Measurements from ENCODE around the gene OR9Q1.
A peak's percentile ranks its signal among the peaks of the same experiment; 100 is the strongest.

Gene OR9Q1

GRCh38 chr11:58164990-58165389 is 141.3 kb downstream of the OR9Q1 start:
- Histone ChIP-seq H3K14ac (ENCODE audit: low read length) (no peak overlapping the region), H3K79me2 (ENCODE audit: control insufficient read depth, insufficient read depth, low read length, poor library complexity) (no peaks in the 10 kb centered on the region), H3K9ac (ENCODE audit: low read length) (no peak overlapping the region), H3K9me3 (ENCODE audit: insufficient read depth, low read depth, low read length) (no peaks in the 10 kb centered on the region), H3K79me1 (ENCODE audit: low read length) (no peaks in the 10 kb centered on the region), H4K12ac (ENCODE audit: low read depth, low read length) (no peak overlapping the region), H2AK5ac (ENCODE audit: low read length) (no peak overlapping the region), H2BK120ac (ENCODE audit: insufficient read depth, low read length, poor library complexity) (no peak overlapping the region), H3K4me1 (ENCODE audit: control insufficient read depth in 1 of 2, insufficient read depth in 2 of 2, low read length in 2 of 2) (no peaks in the 10 kb centered on the region), H3K27ac (ENCODE audit: low read depth, low read length) (no peak overlapping the region), H4K8ac (ENCODE audit: low read depth, low read length) (no peak overlapping the region), H3K18ac (ENCODE audit: low read length) (no peak overlapping the region), H3K4me3 (ENCODE audit: low read depth, low read length) (no peak overlapping the region), H3K27me3 (ENCODE audit: insufficient read depth, low read length) (no peaks in the 10 kb centered on the region), H2BK12ac (ENCODE audit: low read length) (no peak overlapping the region), H3K23ac (ENCODE audit: low read length) (no peak overlapping the region), H3K4me2 (ENCODE audit: low read length) (no peak overlapping the region), H2BK5ac (ENCODE audit: low read depth, low read length, poor library complexity) (no peak overlapping the region), H4K91ac (ENCODE audit: low read depth, low read length) (no peak overlapping the region), H2AFZ (ENCODE audit: insufficient read depth, low read length, poor library complexity) (no peak overlapping the region), H3K36me3 (ENCODE audit: control insufficient read depth in 1 of 2, insufficient read depth in 2 of 2, low read length in 2 of 2) (no peaks in the 10 kb centered on the region), H3K4ac (ENCODE audit: low read depth, low read length) (no peak overlapping the region)
- no CpG with 5 or more reads among the region's 1 CpG for WGBS (ENCODE audit: extremely low coverage, insufficient coverage, insufficient read length)
- DNase-seq: peak; percentile 51 to 63

GRCh38 chr11:58165504-58166106 is 141.9 kb downstream of the OR9Q1 start:
- DNase-seq: peak in 1 of 2 donors; percentile 34
- H4K91ac ChIP-seq (ENCODE audit: low read depth, low read length): no peak overlapping the region
- H3K9me3 ChIP-seq (ENCODE audit: insufficient read depth, low read depth, low read length): no peaks in the 10 kb centered on the region
- H3K79me2 ChIP-seq (ENCODE audit: control insufficient read depth, insufficient read depth, low read length, poor library complexity): no peaks in the 10 kb centered on the region
- H3K23ac ChIP-seq (ENCODE audit: low read length): no peak overlapping the region
- H3K4me1 ChIP-seq (ENCODE audit: control insufficient read depth in 1 of 2, insufficient read depth in 2 of 2, low read length in 2 of 2): no peaks in the 10 kb centered on the region
- H3K18ac ChIP-seq (ENCODE audit: low read length): no peak overlapping the region
- H2BK120ac ChIP-seq (ENCODE audit: insufficient read depth, low read length, poor library complexity): no peak overlapping the region
- no peaks in the 10 kb centered on the region for H3K79me1 ChIP-seq (ENCODE audit: low read length)
- no CpG with 5 or more reads among the region's 7 CpGs for WGBS (ENCODE audit: extremely low coverage, insufficient coverage, insufficient read length)
- no peak overlapping the region for H2AK5ac ChIP-seq (ENCODE audit: low read length)
- H3K27ac ChIP-seq (ENCODE audit: low read depth, low read length): no peak overlapping the region
- no peak overlapping the region for H2BK5ac ChIP-seq (ENCODE audit: low read depth, low read length, poor library complexity)
- no peak overlapping the region for H3K4me2 ChIP-seq (ENCODE audit: low read length)
- H3K27me3 ChIP-seq (ENCODE audit: insufficient read depth, low read length): no peaks in the 10 kb centered on the region
- H3K9ac ChIP-seq (ENCODE audit: low read length): no peak overlapping the region
- H3K14ac ChIP-seq (ENCODE audit: low read length): no peak overlapping the region
- H2BK12ac ChIP-seq (ENCODE audit: low read length): no peak overlapping the region
- H3K36me3 ChIP-seq (ENCODE audit: control insufficient read depth in 1 of 2, insufficient read depth in 2 of 2, low read length in 2 of 2): no peaks in the 10 kb centered on the region
- H3K4me3 ChIP-seq (ENCODE audit: low read depth, low read length): no peak overlapping the region
- H4K12ac ChIP-seq (ENCODE audit: low read depth, low read length): no peak overlapping the region
- no peak overlapping the region for H3K4ac ChIP-seq (ENCODE audit: low read depth, low read length)
- no peak overlapping the region for H2AFZ ChIP-seq (ENCODE audit: insufficient read depth, low read length, poor library complexity)
- no peak overlapping the region for H4K8ac ChIP-seq (ENCODE audit: low read depth, low read length)

GRCh38 chr11:58177409-58178054 is 153.9 kb downstream of the OR9Q1 start:
- no peaks in the 10 kb centered on the region for H3K79me1 ChIP-seq (ENCODE audit: low read length)
- H2BK120ac ChIP-seq (ENCODE audit: insufficient read depth, low read length, poor library complexity): no peak overlapping the region
- H3K36me3 ChIP-seq (ENCODE audit: control insufficient read depth in 1 of 2, insufficient read depth in 2 of 2, low read length in 2 of 2): no peaks in the 10 kb centered on the region
- no peak overlapping the region for H3K27ac ChIP-seq (ENCODE audit: low read depth, low read length)
- no peak overlapping the region for H2BK5ac ChIP-seq (ENCODE audit: low read depth, low read length, poor library complexity)
- no peak overlapping the region for H3K4ac ChIP-seq (ENCODE audit: low read depth, low read length)
- DNase-seq: no peak
- no peak overlapping the region for H4K8ac ChIP-seq (ENCODE audit: low read depth, low read length)
- H2AFZ ChIP-seq (ENCODE audit: insufficient read depth, low read length, poor library complexity): no peak overlapping the region
- H3K18ac ChIP-seq (ENCODE audit: low read length): no peak overlapping the region
- H2BK12ac ChIP-seq (ENCODE audit: low read length): no peak overlapping the region
- WGBS (ENCODE audit: extremely low coverage, insufficient coverage, insufficient read length): no CpG with 5 or more reads among the region's 5 CpGs
- no peak overlapping the region for H3K4me3 ChIP-seq (ENCODE audit: low read depth, low read length)
- H3K4me1 ChIP-seq (ENCODE audit: control insufficient read depth in 1 of 2, insufficient read depth in 2 of 2, low read length in 2 of 2): no peaks in the 10 kb centered on the region
- H4K12ac ChIP-seq (ENCODE audit: low read depth, low read length): no peak overlapping the region
- H3K4me2 ChIP-seq (ENCODE audit: low read length): no peak overlapping the region
- H3K14ac ChIP-seq (ENCODE audit: low read length): no peak overlapping the region
- no peak overlapping the region for H3K9ac ChIP-seq (ENCODE audit: low read length)
- no peak overlapping the region for H4K91ac ChIP-seq (ENCODE audit: low read depth, low read length)
- no peak overlapping the region for H3K23ac ChIP-seq (ENCODE audit: low read length)
- H3K79me2 ChIP-seq (ENCODE audit: control insufficient read depth, insufficient read depth, low read length, poor library complexity): no peaks in the 10 kb centered on the region
- no peaks in the 10 kb centered on the region for H3K27me3 ChIP-seq (ENCODE audit: insufficient read depth, low read length)
- peaks cover 2% of the 10 kb centered on the region for H3K9me3 ChIP-seq (ENCODE audit: insufficient read depth, low read depth, low read length)
- no peak overlapping the region for H2AK5ac ChIP-seq (ENCODE audit: low read length)

- H2BK5ac ChIP-seq (ENCODE audit: low read depth, low read length, poor library complexity): no peak overlapping the region
- H4K8ac ChIP-seq (ENCODE audit: low read depth, low read length): no peak overlapping the region
- H4K12ac ChIP-seq (ENCODE audit: low read depth, low read length): no peak overlapping the region
- peaks cover 2% of the 10 kb centered on the region for H3K9me3 ChIP-seq (ENCODE audit: insufficient read depth, low read depth, low read length)
- H2AFZ ChIP-seq (ENCODE audit: insufficient read depth, low read length, poor library complexity): no peak overlapping the region
- H3K14ac ChIP-seq (ENCODE audit: low read length): no peak overlapping the region
- no peaks in the 10 kb centered on the region for H3K36me3 ChIP-seq (ENCODE audit: control insufficient read depth in 1 of 2, insufficient read depth in 2 of 2, low read length in 2 of 2)
- H3K79me1 ChIP-seq (ENCODE audit: low read length): no peaks in the 10 kb centered on the region
- DNase-seq: no peak
- WGBS (ENCODE audit: extremely low coverage, insufficient coverage, insufficient read length): no CpG with 5 or more reads among the region's 6 CpGs
- no peaks in the 10 kb centered on the region for H3K4me1 ChIP-seq (ENCODE audit: control insufficient read depth in 1 of 2, insufficient read depth in 2 of 2, low read length in 2 of 2)
- no peak overlapping the region for H3K9ac ChIP-seq (ENCODE audit: low read length)
- H3K27ac ChIP-seq (ENCODE audit: low read depth, low read length): no peak overlapping the region
- H3K79me2 ChIP-seq (ENCODE audit: control insufficient read depth, insufficient read depth, low read length, poor library complexity): no peaks in the 10 kb centered on the region
- H4K91ac ChIP-seq (ENCODE audit: low read depth, low read length): no peak overlapping the region
- no peak overlapping the region for H3K4me2 ChIP-seq (ENCODE audit: low read length)
- H2AK5ac ChIP-seq (ENCODE audit: low read length): no peak overlapping the region
- no peak overlapping the region for H3K4me3 ChIP-seq (ENCODE audit: low read depth, low read length)
- H3K18ac ChIP-seq (ENCODE audit: low read length): no peak overlapping the region
- H3K4ac ChIP-seq (ENCODE audit: low read depth, low read length): no peak overlapping the region
- no peak overlapping the region for H3K23ac ChIP-seq (ENCODE audit: low read length)
- H2BK12ac ChIP-seq (ENCODE audit: low read length): no peak overlapping the region
- H3K27me3 ChIP-seq (ENCODE audit: insufficient read depth, low read length): no peaks in the 10 kb centered on the region
- H2BK120ac ChIP-seq (ENCODE audit: insufficient read depth, low read length, poor library complexity): no peak overlapping the region
Measured at GRCh38 chr11:58178444-58178843, 154.8 kb downstream of the OR9Q1 start.

All from trophoblast cell (in vitro differentiated cells and primary cell).